GM19193 (cell line): ENCODE measurements around the gene C19orf47.

Experiments
- POLR2A ChIP-seq: IDR thresholded peaks from 4 replicates; pipeline ENCODE4 v1.6.1; 2011; ENCODE audit not compliant: insufficient read depth, insufficient read length; ENCODE audit errors: extremely low read depth

C19orf47 gene

GRCh38 chr19:40341601-40342482, 6.4 kb downstream of the C19orf47 start:
- no peak for TF ChIP-seq POLR2A

GRCh38 chr19:40339018-40339728, 9.0 kb downstream of the C19orf47 start:
- no peak for TF ChIP-seq POLR2A

- no peak for TF ChIP-seq POLR2A
Measured at GRCh38 chr19:40337594-40337993, 10.6 kb downstream of the C19orf47 start.

GRCh38 chr19:40337107-40337506, 11.1 kb downstream of the C19orf47 start:
- TF ChIP-seq POLR2A = no peak

- TF ChIP-seq POLR2A = no peak
Measured at GRCh38 chr19:40336601-40336900, 11.6 kb downstream of the C19orf47 start.

- TF ChIP-seq POLR2A = no peak
Measured at GRCh38 chr19:40335855-40336600, 12.2 kb downstream of the C19orf47 start.

GRCh38 chr19:40335101-40335500, 13.1 kb downstream of the C19orf47 start:
- no peak for TF ChIP-seq POLR2A

- TF ChIP-seq POLR2A = no peak
Measured at GRCh38 chr19:40332669-40333068, 15.5 kb downstream of the C19orf47 start.

- TF ChIP-seq POLR2A = no peak
Measured at GRCh38 chr19:40331052-40331451, 17.1 kb downstream of the C19orf47 start.

- TF ChIP-seq POLR2A = no peak
Measured at GRCh38 chr19:40326201-40326600, 22.0 kb downstream of the C19orf47 start.

- no peak for TF ChIP-seq POLR2A
Measured at GRCh38 chr19:40323705-40324104, 24.5 kb downstream of the C19orf47 start.

GRCh38 chr19:40322951-40323615, 25.1 kb downstream of the C19orf47 start:
- no peak for TF ChIP-seq POLR2A

GRCh38 chr19:40322271-40322610, 26.0 kb downstream of the C19orf47 start:
- TF ChIP-seq POLR2A = no peak

GRCh38 chr19:40321566-40322270, 26.5 kb downstream of the C19orf47 start:
- no peak for TF ChIP-seq POLR2A
